Measurements from ENCODE around the gene WDR1.
A peak's percentile ranks its signal among the peaks of the same experiment; 100 is the strongest.
"Not testable (repeated sequence)": the region's sequence is repeated elsewhere in the genome, so short reads cannot be mapped to it uniquely, and the experiment has no call there.

The WDR1 gene

DNA sequence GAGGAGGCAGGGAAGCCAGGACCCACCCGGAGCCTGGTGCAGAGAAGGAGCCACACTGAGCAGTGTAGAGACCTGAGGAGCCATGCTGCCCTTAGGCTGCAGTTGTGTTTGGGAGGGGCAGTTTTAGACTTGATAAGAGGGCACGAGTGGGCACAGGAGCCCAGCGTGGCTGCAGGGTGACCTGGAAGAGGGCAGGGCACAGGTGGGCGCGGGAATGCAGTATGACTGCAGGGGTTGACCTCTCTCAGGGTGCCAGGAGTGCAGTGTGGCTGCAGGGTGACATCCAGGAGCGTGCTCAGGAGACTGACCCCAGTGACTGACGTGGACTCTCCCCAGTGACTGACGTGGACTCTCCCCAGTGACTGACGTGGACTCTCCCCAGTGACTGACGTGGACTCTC lies 14.6 kb upstream of the WDR1 start:
- DNase-seq = no peak

- DNase-seq = no peak
Measured at GRCh38 chr4:10130178-10130888, 13.7 kb upstream of the WDR1 start.

DNA sequence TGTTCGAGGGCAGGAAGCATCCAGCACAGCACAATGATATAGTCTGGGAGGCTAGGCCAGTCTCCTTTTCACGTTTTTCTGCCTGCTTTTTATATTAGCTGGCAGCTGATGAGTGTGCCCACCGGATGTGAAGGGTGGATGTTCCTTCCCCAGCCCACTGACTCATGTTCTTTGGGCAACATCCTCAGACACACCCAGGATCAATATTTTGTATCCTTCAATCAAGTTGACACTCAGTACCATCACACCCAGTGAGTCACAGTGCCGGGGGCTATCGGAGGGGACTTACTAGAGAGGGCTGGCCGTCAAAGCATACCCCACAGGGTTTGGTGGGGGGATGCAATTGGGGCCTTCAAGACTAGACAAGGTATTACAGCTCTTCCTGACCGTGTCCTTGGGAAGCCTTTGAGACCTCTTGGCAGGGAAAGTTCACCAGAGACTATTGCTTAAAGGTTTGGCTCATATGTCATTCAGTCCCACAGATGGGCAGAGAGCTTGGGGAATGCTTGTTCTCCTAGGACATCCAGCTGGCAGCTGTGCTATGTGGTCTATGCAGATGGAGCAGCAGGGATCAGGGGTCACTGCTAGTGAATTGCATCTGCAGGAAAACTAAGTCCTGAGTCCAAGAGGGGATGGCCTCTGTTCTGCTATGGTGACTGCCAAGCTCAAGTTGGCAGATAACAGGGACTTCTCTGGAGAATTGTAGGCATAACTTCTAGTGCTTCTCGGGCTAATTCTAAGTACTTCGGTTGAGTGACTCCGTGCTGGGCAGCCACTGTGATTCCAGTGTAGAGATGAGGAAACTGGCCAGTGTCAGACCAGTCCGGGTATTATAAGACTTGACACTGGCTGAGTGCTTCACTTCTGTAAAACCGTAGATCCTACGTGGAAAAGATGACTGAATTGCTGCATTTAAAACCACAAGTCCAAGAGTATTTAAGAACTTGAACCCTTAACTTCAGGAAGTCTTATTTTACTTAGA lies 12.9 kb upstream of the WDR1 start:
- DNase-seq = no peak

- DNase-seq = no peak
Measured at GRCh38 chr4:10128761-10129160, 12.2 kb upstream of the WDR1 start.

- not testable (repeated sequence) for DNase-seq
Measured at GRCh38 chr4:10127531-10127930, 10.9 kb upstream of the WDR1 start.

DNA sequence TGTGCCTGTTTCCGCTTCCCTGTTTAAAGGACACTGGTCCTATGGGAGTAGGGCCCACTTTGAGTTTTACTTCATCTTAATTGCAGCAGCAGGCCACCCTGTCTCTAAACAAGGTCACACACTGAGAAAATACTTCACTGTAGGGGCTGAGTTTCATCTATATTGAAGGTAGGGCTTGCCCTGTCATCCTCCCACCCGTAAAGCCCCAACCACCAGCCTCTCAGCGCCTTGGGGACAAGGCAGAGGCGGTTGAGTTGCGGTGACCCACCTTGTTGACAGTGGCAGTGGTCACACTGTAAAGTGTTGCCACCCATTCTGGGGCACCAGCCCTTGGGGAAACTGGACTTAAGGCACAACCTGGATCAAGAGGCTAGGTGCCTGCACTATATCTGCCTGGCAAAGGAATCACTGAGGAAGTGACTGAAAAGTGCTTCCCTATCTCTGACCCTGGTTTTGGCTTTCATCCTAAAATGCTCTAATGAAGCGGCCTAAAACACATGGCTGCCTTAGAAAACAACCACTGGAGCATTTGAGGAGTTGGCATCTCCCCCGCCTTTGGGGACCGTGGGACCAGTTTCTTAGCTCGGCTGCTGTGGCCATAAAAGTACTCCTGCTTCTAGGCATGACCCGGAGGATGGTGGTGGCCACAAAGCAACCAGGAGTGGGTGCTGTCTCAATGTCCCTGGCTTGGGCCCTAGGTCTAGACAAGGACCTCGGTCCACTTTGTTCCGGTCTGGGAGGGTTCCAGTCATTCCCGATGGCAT lies 7.8 kb upstream of the WDR1 start:
- DNase-seq = no peak

DNA sequence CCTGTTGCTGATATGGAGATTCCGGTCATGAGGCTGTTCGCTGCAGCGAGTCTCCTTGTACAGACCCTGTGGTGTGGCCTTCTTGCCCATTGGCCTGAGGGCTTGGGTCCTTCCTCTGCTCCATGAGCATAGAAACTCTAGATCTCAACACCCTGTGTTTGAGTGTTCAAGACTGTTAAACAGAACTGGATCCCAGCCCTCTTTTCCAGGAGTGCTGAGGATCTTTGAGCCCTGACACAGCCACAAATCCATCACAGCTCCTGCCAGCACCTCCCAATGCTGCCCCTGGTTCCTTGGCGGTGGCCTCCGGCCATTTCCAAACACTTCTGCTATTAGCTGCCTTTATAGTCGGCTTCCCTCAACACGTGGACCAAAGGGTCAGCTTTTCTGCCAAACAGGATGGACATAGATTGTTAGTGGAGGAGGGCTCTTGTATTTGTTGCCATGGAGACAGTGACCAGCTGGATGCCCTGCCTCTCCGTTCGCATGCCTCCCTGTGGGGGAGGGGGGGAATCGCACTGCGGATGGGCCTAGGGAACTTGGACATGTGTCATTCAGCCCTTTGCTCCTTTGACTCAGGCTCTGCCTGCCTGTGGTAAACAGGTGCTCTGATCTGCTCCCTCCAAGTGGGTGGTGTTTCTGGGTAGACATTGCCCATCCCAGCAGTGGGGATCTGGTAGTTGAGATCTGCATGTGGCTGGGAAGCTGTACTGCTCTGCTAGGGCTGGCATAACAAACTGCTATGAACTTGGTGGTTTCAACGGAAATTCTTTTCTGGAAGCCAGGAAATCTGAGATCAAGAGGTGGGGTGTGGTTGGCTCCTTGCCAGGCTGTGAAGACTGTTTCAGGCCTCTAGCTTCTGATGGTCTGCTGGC lies 6.9 kb upstream of the WDR1 start:
- peak; percentile 53 for DNase-seq

DNA sequence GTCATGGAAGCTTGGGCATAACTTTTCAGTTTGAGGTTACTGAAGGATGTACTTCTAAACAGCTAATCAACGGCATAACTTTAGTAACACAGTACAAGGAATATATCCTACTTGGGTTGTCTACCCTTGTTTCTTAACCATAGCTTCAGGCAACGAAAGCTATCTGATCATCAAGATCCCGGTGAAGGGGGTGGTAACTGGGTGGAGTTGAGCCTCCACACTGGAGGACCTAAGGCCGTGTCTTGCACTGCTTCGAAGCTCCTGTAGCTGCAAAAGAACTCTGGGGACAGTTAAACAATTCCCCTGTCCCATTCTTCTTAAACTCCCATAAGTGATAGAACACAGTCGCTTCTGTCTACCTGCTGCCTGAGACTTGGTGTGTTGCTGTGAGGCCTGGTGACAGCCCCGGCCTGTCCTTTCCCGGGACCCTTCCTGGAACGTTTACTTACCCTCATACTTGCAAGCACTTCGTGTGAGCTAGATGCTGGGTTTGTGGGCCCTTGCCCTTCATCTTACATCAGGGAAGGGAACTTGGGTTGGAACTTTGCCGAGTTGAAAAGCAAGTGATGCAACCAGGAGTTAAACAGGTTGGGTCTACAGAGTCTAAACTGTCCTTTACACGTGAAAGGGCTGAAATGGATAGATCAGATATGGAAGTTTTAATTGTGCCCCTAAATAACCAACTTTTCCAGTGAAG lies 5.8 kb upstream of the WDR1 start:
- DNase-seq = no peak

DNA sequence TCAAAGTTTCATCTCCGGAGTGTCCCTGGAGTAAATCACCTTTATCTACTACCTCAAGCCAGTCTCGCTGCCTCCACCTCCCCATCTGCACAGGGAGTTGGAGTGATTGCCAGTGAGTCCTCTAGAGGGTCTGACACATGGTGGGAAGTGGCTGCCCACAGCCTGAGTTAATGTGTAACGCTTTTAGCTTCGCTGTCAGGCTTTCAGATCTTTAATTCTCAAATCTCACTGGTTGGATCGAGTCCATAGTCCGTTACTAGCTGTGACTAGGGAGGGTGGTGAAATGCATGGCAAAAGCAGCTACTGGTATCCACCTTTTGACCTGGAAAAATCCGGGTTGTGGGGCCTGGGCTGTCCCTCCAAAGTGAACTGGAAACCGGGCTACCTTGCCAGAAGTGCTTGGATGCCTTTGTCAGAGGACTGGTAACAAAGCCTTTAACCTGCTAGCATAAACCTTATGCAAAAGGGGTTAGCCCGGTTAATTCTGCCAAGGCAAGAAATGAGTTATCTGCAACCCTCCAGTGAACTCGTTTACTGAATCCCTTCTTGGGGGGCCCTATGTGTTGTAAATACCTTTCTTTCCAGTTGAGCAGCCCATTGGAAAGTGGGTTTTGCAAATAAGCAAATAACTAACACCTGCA lies 5.1 kb upstream of the WDR1 start:
- no peak for DNase-seq

DNA sequence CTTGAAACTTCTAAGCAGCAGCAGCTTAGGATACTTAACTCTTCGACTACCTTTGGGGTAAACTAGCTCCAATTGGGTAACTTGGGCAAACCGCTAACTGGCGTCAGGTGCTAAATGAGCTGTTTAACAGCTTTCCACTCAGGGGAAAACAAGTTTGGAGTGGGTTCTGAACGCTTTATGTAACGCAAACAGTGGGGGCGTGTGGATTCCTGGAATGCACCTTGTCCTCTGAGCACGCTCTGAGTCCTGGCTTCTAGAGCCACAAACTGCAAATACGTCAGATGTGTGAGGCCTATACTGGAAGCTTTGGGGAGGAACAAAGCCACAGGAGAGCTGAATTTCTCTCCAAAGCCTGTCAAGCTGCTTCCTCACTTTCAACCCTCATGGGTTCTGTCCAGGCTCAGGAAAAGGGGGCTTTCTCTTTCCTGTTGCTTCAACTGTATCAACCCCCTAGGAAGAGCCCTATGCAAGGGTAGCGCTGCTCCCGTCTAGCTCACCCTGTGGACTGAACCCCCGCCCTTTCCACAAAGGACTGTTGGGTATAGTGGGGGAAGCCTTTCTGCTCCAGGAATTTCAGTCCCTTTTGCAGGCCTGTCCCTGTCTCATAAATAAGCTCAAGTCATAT lies 4.5 kb upstream of the WDR1 start:
- DNase-seq = no peak

- DNase-seq = no peak
Measured at GRCh38 chr4:10119773-10120172, 3.2 kb upstream of the WDR1 start.

GRCh38 chr4:10119278-10119677 lies 2.7 kb upstream of the WDR1 start:
- DNase-seq = no peak

DNA sequence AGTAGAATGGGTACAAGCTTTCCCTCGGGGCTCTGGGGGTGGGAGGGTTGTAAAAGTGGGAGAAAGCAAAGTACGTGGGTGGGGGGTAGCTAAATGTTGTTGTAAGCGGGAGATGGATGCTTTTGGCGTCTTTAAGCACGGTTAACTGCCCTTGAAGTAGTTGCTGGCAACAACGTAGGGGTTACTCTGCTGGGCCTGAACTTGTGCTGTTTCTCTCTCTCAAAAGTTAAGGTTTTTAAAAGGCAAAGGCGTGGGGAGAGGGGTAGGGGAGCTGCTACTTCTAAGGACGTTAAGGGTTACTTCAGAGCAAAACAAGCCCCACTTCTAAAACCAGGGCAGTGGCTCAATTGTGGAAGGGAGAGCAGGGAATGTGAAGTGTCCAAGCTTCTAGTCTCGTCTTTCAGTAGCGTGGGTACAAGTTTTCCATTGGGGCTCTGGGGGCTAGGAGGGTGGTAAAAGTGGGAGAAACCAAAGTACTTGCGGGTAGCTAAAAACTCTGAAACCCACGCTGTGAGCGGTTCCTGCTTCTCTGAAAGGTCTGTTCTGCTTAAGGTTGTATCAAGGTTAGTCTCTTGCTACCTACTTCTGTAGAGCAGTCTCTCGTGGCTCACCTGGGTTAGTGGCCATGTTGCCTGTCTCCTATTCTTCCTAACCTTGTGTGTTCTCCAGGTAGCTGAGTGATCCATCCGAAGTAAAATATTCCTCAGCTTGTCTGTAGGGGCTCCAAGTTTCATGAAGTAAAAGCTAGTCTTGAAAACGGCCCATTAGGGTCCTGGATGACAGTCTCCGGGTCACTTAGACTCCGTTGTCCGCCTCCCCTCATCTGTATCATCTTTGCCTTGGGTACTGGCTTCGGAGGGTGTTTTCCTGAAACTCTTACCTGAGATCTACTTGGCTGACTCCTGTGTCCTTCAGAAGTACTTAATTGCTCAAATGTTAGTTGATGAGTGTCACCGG lies 1.7 kb upstream of the WDR1 start:
- peak; percentile 45 for DNase-seq

DNA sequence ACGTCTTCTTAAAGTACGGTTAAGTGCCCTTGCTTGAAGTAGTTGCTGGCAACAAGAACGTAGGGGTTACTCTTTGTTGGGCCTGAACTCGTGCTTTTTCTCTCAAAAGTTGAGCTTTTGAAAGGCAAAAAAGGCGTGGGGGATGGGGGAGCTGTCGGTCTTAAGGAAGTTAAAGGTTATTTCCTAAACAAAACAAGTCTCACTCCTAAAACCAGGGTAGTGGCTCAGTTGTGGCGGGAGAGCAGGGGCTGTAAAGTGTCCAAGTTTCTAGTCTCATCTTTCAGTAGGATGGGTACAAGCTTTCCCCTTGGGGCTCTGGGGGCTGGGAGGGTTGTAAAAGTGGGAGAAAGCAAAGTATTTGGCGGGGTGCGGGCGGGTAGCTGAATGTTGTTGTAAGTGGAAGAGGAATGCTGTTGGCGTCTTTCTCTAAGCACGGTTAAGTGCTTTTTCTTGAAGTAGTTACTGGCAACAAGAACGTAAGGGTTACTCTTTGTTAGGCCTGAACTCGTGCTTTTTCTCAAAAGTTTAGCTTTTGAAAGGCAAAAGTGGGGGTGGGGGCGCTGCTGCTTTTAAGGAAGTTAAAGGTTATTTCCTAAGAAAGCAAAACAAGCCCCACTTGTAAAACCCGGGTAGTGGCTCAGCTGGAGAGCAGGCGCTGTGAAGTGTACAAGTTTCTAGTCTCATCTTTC lies 904 bp upstream of the WDR1 start:
- DNase-seq = peak; percentile 54

- peak; percentile 83 for DNase-seq
Measured at GRCh38 chr4:10115797-10116568, 616 bp downstream of the WDR1 start.

- DNase-seq = no peak
Measured at GRCh38 chr4:10115271-10115796, 1.3 kb downstream of the WDR1 start.

GRCh38 chr4:10114607-10115006 lies 2.0 kb downstream of the WDR1 start:
- no peak for DNase-seq

GRCh38 chr4:10114147-10114546 lies 2.5 kb downstream of the WDR1 start:
- DNase-seq = no peak
